ENCODE data around the gene CEL.

CEL gene

GRCh38 chr9:133119103-133119845 is 57.5 kb downstream of the CEL start:
- no peak for DNase-seq

GRCh38 chr9:133119846-133120500 is 58.2 kb downstream of the CEL start:
- no peak for DNase-seq

- no peak for DNase-seq
Observed at GRCh38 chr9:133120501-133121197, 58.9 kb downstream of the CEL start.

All from cerebellar nuclear complex (tissue), 1 donor.